ENCODE data around the gene WNT3A.

WNT3A gene

GRCh38 chr1:228109073-228109961 is 102.5 kb downstream of the WNT3A start, which contains the start of gene MRPL55 (continued):
- TF ChIP-seq ZNF501 (tag by site-specific recombination; IDR thresholded peaks at IDR 0.05) (peak; percentile 99), IKZF3 (tag by site-specific recombination; IDR thresholded peaks at IDR 0.05) (no peak), BCL11B (tag by site-specific recombination; IDR thresholded peaks at IDR 0.05; ENCODE audit: low read depth) (peak; percentile 96), ZFHX2 (tag by site-specific recombination; conservative IDR thresholded peaks at IDR 0.05) (peak; percentile 99), ZNF239 (tag by site-specific recombination; IDR thresholded peaks at IDR 0.05) (peak; percentile 44; the same call in 1 of the 2 replicates), TCF7L2 (IDR thresholded peaks at IDR 0.05; ENCODE audit: borderline replicate concordance, low read depth, low read length) (no peak), ZNF132 (tag by site-specific recombination; IDR thresholded peaks at IDR 0.05; ENCODE audit: borderline replicate concordance) (no peak), ZNF514 (tag by site-specific recombination; IDR thresholded peaks at IDR 0.05) (no peak), ZNF561 (tag by site-specific recombination; IDR thresholded peaks at IDR 0.05; ENCODE audit: borderline replicate concordance) (peak; percentile 46; the same call in 1 of the 2 replicates), ZNF580 (tag by site-specific recombination; IDR thresholded peaks at IDR 0.05) (peak; percentile 79), ZNF223 (tag by site-specific recombination; IDR thresholded peaks at IDR 0.05) (0 out of 2 replicates have a peak, but pooled peaks have one; percentile 10), ZNF266 (tag by site-specific recombination; IDR thresholded peaks at IDR 0.05; ENCODE audit: low read depth) (no peak), ZNF433 (tag by site-specific recombination; IDR thresholded peaks at IDR 0.05; ENCODE audit: low read depth) (no peak), ZNF548 (tag by site-specific recombination; IDR thresholded peaks at IDR 0.05) (no peak), KLF10 (tag by site-specific recombination; IDR thresholded peaks at IDR 0.05) (peak; percentile 91), MZF1 (tag by site-specific recombination; IDR thresholded peaks at IDR 0.05; ENCODE audit: borderline replicate concordance) (peak; percentile 73; the same call in 1 of the 2 replicates), ZNF629 (tag by site-specific recombination; IDR thresholded peaks at IDR 0.05) (peak; percentile 100), ZBTB7A (tag by site-specific recombination; IDR thresholded peaks at IDR 0.05; ENCODE audit: low read depth) (peak; percentile 65; the same call in 1 of the 2 replicates), ZNF555 (tag by site-specific recombination; conservative IDR thresholded peaks at IDR 0.05) (no peak), ZNF544 (tag by site-specific recombination; IDR thresholded peaks at IDR 0.05) (no peak), ZNF585B (tag by site-specific recombination; IDR thresholded peaks at IDR 0.05) (peak; percentile 29), ZFP3 (tag by site-specific recombination; IDR thresholded peaks at IDR 0.05; ENCODE audit: low read depth) (no peak), ZNF785 (tag by site-specific recombination; IDR thresholded peaks at IDR 0.05) (peak; percentile 82; the same call in 1 of the 2 replicates), ZNF426 (tag by site-specific recombination; IDR thresholded peaks at IDR 0.05) (no peak), ZNF133 (tag by site-specific recombination; IDR thresholded peaks at IDR 0.05) (no peak), ZNF791 (tag by site-specific recombination; IDR thresholded peaks at IDR 0.05) (no peak), ZNF169 (tag by site-specific recombination; IDR thresholded peaks at IDR 0.05) (no peak)
- TF ChIP-seq, protein P1, sequence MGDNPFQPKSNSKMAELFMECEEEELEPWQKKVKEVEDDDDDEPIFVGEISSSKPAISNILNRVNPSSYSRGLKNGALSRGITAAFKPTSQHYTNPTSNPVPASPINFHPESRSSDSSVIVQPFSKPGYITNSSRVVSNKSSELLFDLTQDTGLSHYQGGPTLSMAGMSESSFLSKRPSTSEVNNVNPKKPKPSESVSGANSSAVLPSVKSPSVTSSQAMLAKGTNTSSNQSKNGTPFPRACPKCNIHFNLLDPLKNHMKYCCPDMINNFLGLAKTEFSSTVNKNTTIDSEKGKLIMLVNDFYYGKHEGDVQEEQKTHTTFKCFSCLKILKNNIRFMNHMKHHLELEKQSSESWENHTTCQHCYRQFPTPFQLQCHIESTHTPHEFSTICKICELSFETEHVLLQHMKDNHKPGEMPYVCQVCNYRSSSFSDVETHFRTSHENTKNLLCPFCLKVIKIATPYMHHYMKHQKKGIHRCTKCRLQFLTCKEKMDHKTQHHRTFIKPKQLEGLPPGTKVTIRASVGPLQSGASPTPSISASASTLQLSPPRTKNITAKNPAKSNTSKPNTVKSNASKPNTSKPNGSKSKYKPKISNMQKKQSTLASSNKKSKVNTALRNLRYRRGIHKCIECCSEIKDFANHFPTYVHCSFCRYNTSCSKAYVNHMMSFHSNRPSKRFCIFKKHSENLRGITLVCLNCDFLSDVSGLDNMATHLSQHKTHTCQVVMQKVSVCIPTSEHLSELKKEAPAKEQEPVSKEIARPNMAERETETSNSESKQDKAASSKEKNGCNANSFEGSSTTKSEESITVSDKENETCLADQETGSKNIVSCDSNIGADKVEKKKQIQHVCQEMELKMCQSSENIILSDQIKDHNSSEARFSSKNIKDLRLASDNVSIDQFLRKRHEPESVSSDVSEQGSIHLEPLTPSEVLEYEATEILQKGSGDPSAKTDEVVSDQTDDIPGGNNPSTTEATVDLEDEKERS (tag by site-specific recombination; IDR thresholded peaks at IDR 0.05): no peak
- TF ChIP-seq, protein P2, sequence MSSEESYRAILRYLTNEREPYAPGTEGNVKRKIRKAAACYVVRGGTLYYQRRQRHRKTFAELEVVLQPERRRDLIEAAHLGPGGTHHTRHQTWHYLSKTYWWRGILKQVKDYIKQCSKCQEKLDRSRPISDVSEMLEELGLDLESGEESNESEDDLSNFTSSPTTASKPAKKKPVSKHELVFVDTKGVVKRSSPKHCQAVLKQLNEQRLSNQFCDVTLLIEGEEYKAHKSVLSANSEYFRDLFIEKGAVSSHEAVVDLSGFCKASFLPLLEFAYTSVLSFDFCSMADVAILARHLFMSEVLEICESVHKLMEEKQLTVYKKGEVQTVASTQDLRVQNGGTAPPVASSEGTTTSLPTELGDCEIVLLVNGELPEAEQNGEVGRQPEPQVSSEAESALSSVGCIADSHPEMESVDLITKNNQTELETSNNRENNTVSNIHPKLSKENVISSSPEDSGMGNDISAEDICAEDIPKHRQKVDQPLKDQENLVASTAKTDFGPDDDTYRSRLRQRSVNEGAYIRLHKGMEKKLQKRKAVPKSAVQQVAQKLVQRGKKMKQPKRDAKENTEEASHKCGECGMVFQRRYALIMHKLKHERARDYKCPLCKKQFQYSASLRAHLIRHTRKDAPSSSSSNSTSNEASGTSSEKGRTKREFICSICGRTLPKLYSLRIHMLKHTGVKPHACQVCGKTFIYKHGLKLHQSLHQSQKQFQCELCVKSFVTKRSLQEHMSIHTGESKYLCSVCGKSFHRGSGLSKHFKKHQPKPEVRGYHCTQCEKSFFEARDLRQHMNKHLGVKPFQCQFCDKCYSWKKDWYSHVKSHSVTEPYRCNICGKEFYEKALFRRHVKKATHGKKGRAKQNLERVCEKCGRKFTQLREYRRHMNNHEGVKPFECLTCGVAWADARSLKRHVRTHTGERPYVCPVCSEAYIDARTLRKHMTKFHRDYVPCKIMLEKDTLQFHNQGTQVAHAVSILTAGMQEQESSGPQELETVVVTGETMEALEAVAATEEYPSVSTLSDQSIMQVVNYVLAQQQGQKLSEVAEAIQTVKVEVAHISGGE (tag by site-specific recombination; conservative IDR thresholded peaks at IDR 0.05; ENCODE audit: low read depth): no peak
- TF ChIP-seq, protein P3, sequence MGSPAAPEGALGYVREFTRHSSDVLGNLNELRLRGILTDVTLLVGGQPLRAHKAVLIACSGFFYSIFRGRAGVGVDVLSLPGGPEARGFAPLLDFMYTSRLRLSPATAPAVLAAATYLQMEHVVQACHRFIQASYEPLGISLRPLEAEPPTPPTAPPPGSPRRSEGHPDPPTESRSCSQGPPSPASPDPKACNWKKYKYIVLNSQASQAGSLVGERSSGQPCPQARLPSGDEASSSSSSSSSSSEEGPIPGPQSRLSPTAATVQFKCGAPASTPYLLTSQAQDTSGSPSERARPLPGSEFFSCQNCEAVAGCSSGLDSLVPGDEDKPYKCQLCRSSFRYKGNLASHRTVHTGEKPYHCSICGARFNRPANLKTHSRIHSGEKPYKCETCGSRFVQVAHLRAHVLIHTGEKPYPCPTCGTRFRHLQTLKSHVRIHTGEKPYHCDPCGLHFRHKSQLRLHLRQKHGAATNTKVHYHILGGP (tag by site-specific recombination; IDR thresholded peaks at IDR 0.05): no peak
- TF ChIP-seq, protein P4, sequence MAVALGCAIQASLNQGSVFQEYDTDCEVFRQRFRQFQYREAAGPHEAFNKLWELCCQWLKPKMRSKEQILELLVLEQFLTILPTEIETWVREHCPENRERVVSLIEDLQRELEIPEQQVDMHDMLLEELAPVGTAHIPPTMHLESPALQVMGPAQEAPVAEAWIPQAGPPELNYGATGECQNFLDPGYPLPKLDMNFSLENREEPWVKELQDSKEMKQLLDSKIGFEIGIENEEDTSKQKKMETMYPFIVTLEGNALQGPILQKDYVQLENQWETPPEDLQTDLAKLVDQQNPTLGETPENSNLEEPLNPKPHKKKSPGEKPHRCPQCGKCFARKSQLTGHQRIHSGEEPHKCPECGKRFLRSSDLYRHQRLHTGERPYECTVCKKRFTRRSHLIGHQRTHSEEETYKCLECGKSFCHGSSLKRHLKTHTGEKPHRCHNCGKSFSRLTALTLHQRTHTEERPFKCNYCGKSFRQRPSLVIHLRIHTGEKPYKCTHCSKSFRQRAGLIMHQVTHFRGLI (tag by site-specific recombination; IDR thresholded peaks at IDR 0.05): 0 out of 2 replicates have a peak, but pooled peaks have one; percentile 22
